Right lobe of liver (tissue), 4 donors: ENCODE results near the gene ZNF578.

Experiments
- CTCF ChIP-seq, 4 donors: fragments of 200-600 bp in 3 of 4; fragments of 450-650 bp in 1 of 4; IDR thresholded peaks; one replicate each; pipeline versions ENCODE4 v1.5.1 to v1.8.0; 2016 to 2022; ENCODE audit warnings: antibody characterized with exemption in 4 of 4, mild to moderate bottlenecking in 2 of 4
- POLR2A ChIP-seq: fragments of 450-650 bp; IDR thresholded peaks from one replicate; pipeline ENCODE4 v1.6.1; 2017; ENCODE audit warnings: antibody characterized with exemption, mild to moderate bottlenecking
- donor health status: DM: no; HTN: no; CAD: no.
- donor health status: DM: no; HTN: no; CAD: no.
- donor health status: DM: no; HTN: yes; CAD: no.

GRCh38 chr19:52428937-52429336, 24.4 kb upstream of the ZNF578 start, which contains the start of gene ZNF534:
- no peak for TF ChIP-seq CTCF (IDR thresholded peaks at IDR 0.05)
- no peak for TF ChIP-seq POLR2A
